GM23338 (cell line): ENCODE measurements around the gene NCOA7. TPM values are rescaled to one million over a fixed set of nuclear protein-coding genes. Genes with fewer than 3 reads are reported as not detected.
"Not testable (repeated sequence)": the region's sequence is repeated elsewhere in the genome, so short reads cannot be mapped to it uniquely, and the experiment has no call there.

ENCODE experiments used
- ATAC-seq: fragments of 200-7000 bp; cut with Tn5 transposase; 3 replicates; pipeline ENCODE4 v1.9.1; 2020
- DNase-seq: peaks from one replicate; pipeline ENCODE4 v3.0.0-alpha.2; 2015; ENCODE audit warnings: low spot score
- H2AFZ ChIP-seq: fragments of 200-600 bp; sonication (generic); 2 replicates; pipeline ENCODE4 v1.8.0; 2016; ENCODE audit warnings: antibody characterized with exemption, mild to moderate bottlenecking, moderate library complexity
- H3F3A ChIP-seq: fragments of 200-600 bp; sonication (generic); replicated peaks from 2 replicates; pipeline ENCODE4 v1.8.0; 2017; ENCODE audit warnings: antibody characterized with exemption, mixed run types, low read depth
- H3K27ac ChIP-seq: fragments of 200-600 bp; sonication (generic); 2 replicates; pipeline ENCODE4 v1.6.1; 2016; ENCODE audit warnings: low read depth
- H3K27me3 ChIP-seq: fragments of 200-600 bp; sonication (generic); 2 replicates; pipeline ENCODE4 v1.8.0; 2016; ENCODE audit warnings: mild to moderate bottlenecking, mixed run types, moderate library complexity; ENCODE audit not compliant: insufficient read depth
- H3K36me3 ChIP-seq: fragments of 200-600 bp; sonication (generic); 2 replicates; pipeline ENCODE4 v1.8.0; 2016; ENCODE audit warnings: mild to moderate bottlenecking; ENCODE audit not compliant: insufficient read depth
- H3K4me1 ChIP-seq: fragments of 200-600 bp; sonication (generic); 2 replicates; pipeline ENCODE4 v1.8.0; 2016; ENCODE audit warnings: mild to moderate bottlenecking, moderate library complexity; ENCODE audit not compliant: insufficient read depth
- H3K4me2 ChIP-seq: fragments of 200-600 bp; sonication (generic); 2 replicates; pipeline ENCODE4 v1.7.1; 2017; ENCODE audit warnings: mixed run types
- H3K4me3 ChIP-seq: fragments of 200-600 bp; sonication (generic); 2 replicates; pipeline ENCODE4 v1.6.1; 2016; ENCODE audit warnings: mixed run types
- H3K79me2 ChIP-seq: fragments of 200-600 bp; sonication (generic); replicated peaks from 2 replicates; pipeline ENCODE4 v1.8.0; 2017; ENCODE audit warnings: mild to moderate bottlenecking; ENCODE audit not compliant: insufficient read depth
- H3K9me2 ChIP-seq: fragments of 200-600 bp; sonication (generic); 2 replicates; pipeline ENCODE4 v1.8.0; 2017; ENCODE audit not compliant: insufficient read depth
- H4K20me1 ChIP-seq: fragments of 200-600 bp; sonication (generic); replicated peaks from 2 replicates; pipeline ENCODE4 v1.8.0; 2017; ENCODE audit warnings: mild to moderate bottlenecking; ENCODE audit not compliant: insufficient read depth
- H3K27ac Mint-ChIP-seq: 2 replicates; pipeline ENCODE4 v1.8.0; 2020; ENCODE audit warnings: inconsistent platforms, mild to moderate bottlenecking, moderate library complexity, mixed read lengths
- H3K27me3 Mint-ChIP-seq: 3 replicates; pipeline ENCODE4 v1.8.0; 2022; ENCODE audit warnings: low read depth, mild to moderate bottlenecking, moderate library complexity, mixed read lengths, inconsistent platforms; ENCODE audit not compliant: insufficient read depth, poor library complexity
- H3K36me3 Mint-ChIP-seq: 3 replicates; pipeline ENCODE4 v1.8.0; 2021; ENCODE audit warnings: low read depth, mild to moderate bottlenecking, inconsistent platforms, moderate library complexity, mixed read lengths
- H3K4me1 Mint-ChIP-seq: 3 replicates; pipeline ENCODE4 v1.8.0; 2020; ENCODE audit warnings: mild to moderate bottlenecking, inconsistent platforms, mixed read lengths
- H3K4me3 Mint-ChIP-seq: 3 replicates; pipeline ENCODE4 v1.8.0; 2021; ENCODE audit warnings: moderate library complexity, mild to moderate bottlenecking, inconsistent platforms, mixed read lengths
- H3K9me3 Mint-ChIP-seq: 3 replicates; pipeline ENCODE4 v1.8.0; 2020; ENCODE audit warnings: moderate library complexity, mild to moderate bottlenecking, inconsistent platforms, mixed read lengths
- CTCF ChIP-seq, 2 experiments: fragments of 200-600 bp in 1 of 2; sonication (generic) in 1 of 2; conservative IDR thresholded peaks; 2 replicates each; pipeline versions ENCODE4 v1.5.1 to v1.6.1; 2016 to 2017; ENCODE audit warnings: antibody characterized with exemption in 2 of 2, low read depth in 2 of 2, mild to moderate bottlenecking in 2 of 2, moderate library complexity in 1 of 2
- ETS1 ChIP-seq: IDR thresholded peaks from 2 replicates; pipeline ENCODE4 v1.6.1; 2016; ENCODE audit warnings: antibody characterized with exemption
- EZH2 ChIP-seq: fragments of 200-600 bp; sonication (generic); IDR thresholded peaks from one replicate; pipeline ENCODE4 v1.8.0; 2017; ENCODE audit warnings: antibody characterized with exemption, mild to moderate bottlenecking, low read depth; ENCODE audit not compliant: unreplicated experiment
- JUNB ChIP-seq: IDR thresholded peaks from one replicate; pipeline ENCODE4 v1.6.1; 2016; ENCODE audit warnings: antibody characterized with exemption; ENCODE audit not compliant: unreplicated experiment
- NANOG ChIP-seq: IDR thresholded peaks from 2 replicates; pipeline ENCODE4 v1.6.1; 2016; ENCODE audit warnings: antibody characterized with exemption, borderline replicate concordance
- POLR2AphosphoS5 ChIP-seq: IDR thresholded peaks from 2 replicates; pipeline ENCODE4 v1.6.1; 2016; ENCODE audit warnings: antibody characterized with exemption, low read depth
- STAT1 ChIP-seq: IDR thresholded peaks from one replicate; pipeline ENCODE4 v1.6.1; 2016; ENCODE audit warnings: antibody characterized with exemption; ENCODE audit not compliant: unreplicated experiment
- ZNF114 ChIP-seq: fragments of 250-450 bp; sonication (Bioruptor Pico); IDR thresholded peaks from 2 replicates; pipeline ENCODE4 v1.5.0; 2020; ENCODE audit warnings: mild to moderate bottlenecking, moderate library complexity
- polyA plus RNA-seq: library from polyadenylated mRNA; unstranded; fragments of >200 nt; fragmentation: Nextera tagmentation; extraction: Ambion mirVana; gene quantifications from 2 replicates; pipeline ENCODE4 v1.2.1, GENCODE V29; 2016
- total RNA-seq: library from RNA; depleted of rRNA; stranded (reverse); fragments of >200 nt; shearing (Covaris generic); gene quantifications from 2 replicates; pipeline ENCODE4 v1.2.3, GENCODE V29; 2014

The NCOA7 gene
- total and polyA plus RNA-seq, 2 experiments from 2014 or later: 9.3 to 15.7 TPM

- TF ChIP-seq EZH2 (no peak), NANOG (no peak), JUNB (no peak), ZNF114 (CRISPR knock-in tag) (no peak), ETS1 (no peak), POLR2AphosphoS5 (no peak)
These were observed 13.5 kb downstream of the NCOA7 start (continued) for GRCh38 chr6:125804264-125804663.

GRCh38 chr6:125804866-125805425 lies 14.2 kb downstream of the NCOA7 start:
- not testable (repeated sequence) for H3K9me2 ChIP-seq, H3K27ac ChIP-seq, H3K4me1 ChIP-seq, H3K27ac Mint-ChIP-seq, H3F3A ChIP-seq, H3K79me2 ChIP-seq, H4K20me1 ChIP-seq, H3K4me3 Mint-ChIP-seq, H3K36me3 ChIP-seq, H3K36me3 Mint-ChIP-seq, ATAC-seq, H3K4me1 Mint-ChIP-seq, H3K27me3 Mint-ChIP-seq, H3K4me3 ChIP-seq, H2AFZ ChIP-seq, H3K4me2 ChIP-seq, H3K9me3 Mint-ChIP-seq, H3K27me3 ChIP-seq, DNase-seq

- H3K4me3 Mint-ChIP-seq: no peak overlapping the region
- Histone ChIP-seq H4K20me1 (no peaks in the 10 kb centered on the region), H3F3A (no peaks in the 10 kb centered on the region), H3K27me3 (no peaks in the 10 kb centered on the region), H3K36me3 (no peaks in the 10 kb centered on the region), H3K9me2 (peaks cover 3% of the 10 kb centered on the region), H3K4me3 (no peak overlapping the region), H2AFZ (no peak overlapping the region), H3K4me2 (no peak overlapping the region), H3K4me1 (no peaks in the 10 kb centered on the region), H3K79me2 (no peaks in the 10 kb centered on the region; the same call in 1 of the 2 replicates), H3K27ac (no peak overlapping the region)
- peaks cover 4% of the 10 kb centered on the region for H3K27me3 Mint-ChIP-seq
- no peaks in the 10 kb centered on the region for H3K9me3 Mint-ChIP-seq
- no peak for DNase-seq
- peaks cover 2% of the 10 kb centered on the region; the same call in 1 of the 3 replicates for H3K4me1 Mint-ChIP-seq
- no peak overlapping the region for H3K27ac Mint-ChIP-seq
- TF ChIP-seq NANOG (no peak), STAT1 (no peak)
- no peak for ATAC-seq
- H3K36me3 Mint-ChIP-seq: no peaks in the 10 kb centered on the region
These were observed 16.1 kb downstream of the NCOA7 start for GRCh38 chr6:125806813-125807212.

GRCh38 chr6:125807293-125807692 lies 16.5 kb downstream of the NCOA7 start:
- Histone ChIP-seq H2AFZ (no peak overlapping the region), H3K79me2 (no peaks in the 10 kb centered on the region; the same call in 1 of the 2 replicates), H3K36me3 (no peaks in the 10 kb centered on the region), H3F3A (no peaks in the 10 kb centered on the region), H4K20me1 (no peaks in the 10 kb centered on the region), H3K27me3 (no peaks in the 10 kb centered on the region), H3K9me2 (peaks cover 5% of the 10 kb centered on the region), H3K4me3 (no peak overlapping the region), H3K27ac (no peak overlapping the region), H3K4me2 (no peak overlapping the region), H3K4me1 (no peaks in the 10 kb centered on the region)
- Mint-ChIP-seq H3K9me3 (no peaks in the 10 kb centered on the region), H3K27ac (no peak overlapping the region), H3K27me3 (peaks cover 4% of the 10 kb centered on the region), H3K4me3 (no peak overlapping the region), H3K4me1 (peaks cover 2% of the 10 kb centered on the region; the same call in 1 of the 3 replicates), H3K36me3 (no peaks in the 10 kb centered on the region)
- ATAC-seq: no peak
- DNase-seq: no peak
- no peak for TF ChIP-seq CTCF (conservative IDR thresholded peaks at IDR 0.05; ENCODE audit: low read depth in 2 of 2)
